Right lobe of liver (tissue), 4 donors: ENCODE data around the gene KMT2E.

Experiments used
- CTCF ChIP-seq, 4 donors: fragments of 200-600 bp in 3 of 4; fragments of 450-650 bp in 1 of 4; IDR thresholded peaks; one replicate each; pipeline versions ENCODE4 v1.5.1 to v1.8.0; 2016 to 2022; ENCODE audit warnings: antibody characterized with exemption in 4 of 4, mild to moderate bottlenecking in 2 of 4
- POLR2A ChIP-seq: fragments of 450-650 bp; IDR thresholded peaks from one replicate; pipeline ENCODE4 v1.6.1; 2017; ENCODE audit warnings: antibody characterized with exemption, mild to moderate bottlenecking
- donor health status: DM: no; HTN: no; CAD: no.
- donor health status: DM: no; HTN: no; CAD: no.
- donor health status: DM: no; HTN: yes; CAD: no.

GRCh38 chr7:105097619-105098018 is 83.6 kb downstream of the KMT2E start:
- no peak for TF ChIP-seq CTCF (IDR thresholded peaks at IDR 0.05)
- TF ChIP-seq POLR2A, result no peak
